Prostate gland (tissue), 2 donors: ENCODE measurements around the gene PSMD5. TPM values are rescaled to one million over a fixed set of nuclear protein-coding genes. Genes with fewer than 3 reads are reported as not detected.

ENCODE experiments used
- DNase-seq: peaks from one replicate; pipeline ENCODE4 v3.0.0-alpha.2; 2019; ENCODE audit warnings: low spot score
- H3K27ac ChIP-seq, 2 donors: fragments of 200-600 bp; sonication (generic); 2 replicates each; pipeline ENCODE4 v1.5.1; 2017 to 2019
- H3K27me3 ChIP-seq: fragments of 200-600 bp; sonication (generic); replicated peaks from 2 replicates; pipeline ENCODE4 v1.5.1; 2019; ENCODE audit not compliant: insufficient read depth
- H3K36me3 ChIP-seq, 2 donors: fragments of 200-600 bp; sonication (generic); 1 replicate in 1 of 2; 2 replicates in 1 of 2; pipeline versions ENCODE4 v1.5.1 to v1.8.1; 2017 to 2019
- H3K4me1 ChIP-seq: fragments of 200-600 bp; sonication (generic); replicated peaks from 2 replicates; pipeline ENCODE4 v1.5.1; 2019
- H3K4me3 ChIP-seq, 2 donors: fragments of 200-600 bp; sonication (generic); 2 replicates each; pipeline ENCODE4 v1.5.1; 2017 to 2019
- H3K9me3 ChIP-seq: fragments of 200-600 bp; sonication (generic); 2 replicates; pipeline ENCODE4 v1.5.1; 2017
- POLR2A ChIP-seq: fragments of 450-650 bp; IDR thresholded peaks from one replicate; pipeline ENCODE4 v1.6.1; 2016; ENCODE audit warnings: antibody characterized with exemption, mild to moderate bottlenecking
- POLR2AphosphoS5 ChIP-seq: sonication (generic); formaldehyde crosslinking; IDR thresholded peaks from one replicate; pipeline ENCODE4 v1.6.1; 2017; ENCODE audit warnings: antibody characterized with exemption
- WGBS: methylation state at CpG from one replicate; pipeline ENCODE4 v1.1.5; 2018; 5-methylcytosine and 5-hydroxymethylcytosine counted together
- intact Hi-C: fragments of 100-400 bp; cut with DNase I; formaldehyde crosslinking; loops from one replicate; pipeline ENCODE4 v1.14.2; 2022
- total RNA-seq, 2 donors: library from RNA; depleted of rRNA; stranded (reverse); fragments of >200 nt; gene quantifications; one replicate each; pipeline ENCODE4 v1.1.0, GENCODE V29; 2016
- TF ChIP-seq, protein P1 (sequence below), 4 experiments: fragments of 200-600 bp in 2 of 4; fragments of 450-650 bp in 2 of 4; sonication (generic) in 2 of 4; IDR thresholded peaks; 1 replicate in 3 of 4; 2 replicates in 1 of 4; pipeline ENCODE4 v1.5.1; 2016 to 2019; ENCODE audit warnings: antibody characterized with exemption in 4 of 4, mild to moderate bottlenecking in 2 of 4, moderate library complexity in 2 of 4

The PSMD5 gene
- total RNA-seq, 2 donors from 2014 or later: 30.0 to 36.3 TPM

- TF ChIP-seq POLR2A (no peak), POLR2AphosphoS5 (no peak)
- TF ChIP-seq, protein P1, sequence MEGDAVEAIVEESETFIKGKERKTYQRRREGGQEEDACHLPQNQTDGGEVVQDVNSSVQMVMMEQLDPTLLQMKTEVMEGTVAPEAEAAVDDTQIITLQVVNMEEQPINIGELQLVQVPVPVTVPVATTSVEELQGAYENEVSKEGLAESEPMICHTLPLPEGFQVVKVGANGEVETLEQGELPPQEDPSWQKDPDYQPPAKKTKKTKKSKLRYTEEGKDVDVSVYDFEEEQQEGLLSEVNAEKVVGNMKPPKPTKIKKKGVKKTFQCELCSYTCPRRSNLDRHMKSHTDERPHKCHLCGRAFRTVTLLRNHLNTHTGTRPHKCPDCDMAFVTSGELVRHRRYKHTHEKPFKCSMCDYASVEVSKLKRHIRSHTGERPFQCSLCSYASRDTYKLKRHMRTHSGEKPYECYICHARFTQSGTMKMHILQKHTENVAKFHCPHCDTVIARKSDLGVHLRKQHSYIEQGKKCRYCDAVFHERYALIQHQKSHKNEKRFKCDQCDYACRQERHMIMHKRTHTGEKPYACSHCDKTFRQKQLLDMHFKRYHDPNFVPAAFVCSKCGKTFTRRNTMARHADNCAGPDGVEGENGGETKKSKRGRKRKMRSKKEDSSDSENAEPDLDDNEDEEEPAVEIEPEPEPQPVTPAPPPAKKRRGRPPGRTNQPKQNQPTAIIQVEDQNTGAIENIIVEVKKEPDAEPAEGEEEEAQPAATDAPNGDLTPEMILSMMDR (IDR thresholded peaks at IDR 0.05): no peak
- DNase-seq: no peak
- Histone ChIP-seq H3K27ac (no peak overlapping the region), H3K36me3 (no peaks in the 10 kb centered on the region), H3K4me3 (no peak overlapping the region), H3K9me3 (no peaks in the 10 kb centered on the region), H3K27me3 (no peaks in the 10 kb centered on the region), H3K4me1 (no peaks in the 10 kb centered on the region)
- WGBS: 80% methylated on average over 3 of the region's 3 CpGs
- intact Hi-C loops: no loop called here
Observed at GRCh38 chr9:120883608-120883996, 40.9 kb upstream of the PSMD5 start.

DNA sequence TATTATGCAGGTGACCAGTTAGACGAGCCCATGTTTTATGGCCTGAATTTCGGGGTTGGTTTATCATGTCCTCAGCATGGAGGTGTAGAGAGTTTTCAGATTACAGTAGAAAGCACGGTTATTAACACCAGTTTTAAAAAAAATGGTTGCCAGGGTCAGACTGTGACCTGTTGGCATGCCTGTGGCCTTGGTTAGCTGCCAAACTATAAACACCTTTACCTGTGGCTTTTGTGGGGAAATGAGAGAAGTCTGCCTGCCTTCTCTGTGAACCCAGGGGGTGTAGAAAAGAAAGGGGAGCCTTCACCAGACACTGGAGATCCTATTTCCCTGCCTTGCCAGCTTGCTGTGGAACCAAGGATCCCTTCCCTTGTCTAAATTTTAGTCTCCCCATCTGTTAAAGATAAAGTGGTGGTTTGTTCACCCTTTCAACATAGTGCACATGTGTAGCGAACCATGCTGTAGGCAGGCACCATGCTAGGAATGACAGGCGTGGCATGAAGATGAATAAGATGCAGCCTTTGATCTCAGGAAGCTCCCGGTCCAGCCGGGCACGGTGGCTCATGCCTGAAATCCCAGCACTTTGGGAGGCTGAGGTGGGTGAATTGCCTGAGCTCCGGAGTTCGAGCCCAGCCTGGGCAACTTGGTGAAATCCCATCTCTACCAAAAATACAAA is 40.3 kb upstream of the PSMD5 start:
- 71% methylated on average over 10 of the region's 10 CpGs for WGBS
- Histone ChIP-seq H3K36me3 (no peaks in the 10 kb centered on the region), H3K4me3 (no peak overlapping the region), H3K27ac (no peak overlapping the region), H3K9me3 (no peaks in the 10 kb centered on the region), H3K4me1 (no peaks in the 10 kb centered on the region), H3K27me3 (no peaks in the 10 kb centered on the region)
- TF ChIP-seq POLR2AphosphoS5 (no peak), POLR2A (no peak)
- TF ChIP-seq, protein P1 (IDR thresholded peaks at IDR 0.05): no peak
- DNase-seq: no peak
- intact Hi-C loops: no loop called here

GRCh38 chr9:120879446-120879845 is 36.7 kb upstream of the PSMD5 start:
- no peaks in the 10 kb centered on the region for H3K9me3 ChIP-seq
- intact Hi-C loops: loop anchor here (5.0 to 10.0 kb wide), 2 partner anchors 125 to 193 kb away; partner anchors contain the start of gene CNTRL
- no peaks in the 10 kb centered on the region for H3K36me3 ChIP-seq
- H3K4me1 ChIP-seq: no peaks in the 10 kb centered on the region
- no peaks in the 10 kb centered on the region for H3K27me3 ChIP-seq
- no peak for TF ChIP-seq POLR2A
- TF ChIP-seq, protein P1 (IDR thresholded peaks at IDR 0.05): no peak
- no peak for TF ChIP-seq POLR2AphosphoS5
- H3K27ac ChIP-seq: no peak overlapping the region
- no peak for DNase-seq
- H3K4me3 ChIP-seq: no peak overlapping the region
- 75% methylated on average over 6 of the region's 6 CpGs for WGBS

DNA sequence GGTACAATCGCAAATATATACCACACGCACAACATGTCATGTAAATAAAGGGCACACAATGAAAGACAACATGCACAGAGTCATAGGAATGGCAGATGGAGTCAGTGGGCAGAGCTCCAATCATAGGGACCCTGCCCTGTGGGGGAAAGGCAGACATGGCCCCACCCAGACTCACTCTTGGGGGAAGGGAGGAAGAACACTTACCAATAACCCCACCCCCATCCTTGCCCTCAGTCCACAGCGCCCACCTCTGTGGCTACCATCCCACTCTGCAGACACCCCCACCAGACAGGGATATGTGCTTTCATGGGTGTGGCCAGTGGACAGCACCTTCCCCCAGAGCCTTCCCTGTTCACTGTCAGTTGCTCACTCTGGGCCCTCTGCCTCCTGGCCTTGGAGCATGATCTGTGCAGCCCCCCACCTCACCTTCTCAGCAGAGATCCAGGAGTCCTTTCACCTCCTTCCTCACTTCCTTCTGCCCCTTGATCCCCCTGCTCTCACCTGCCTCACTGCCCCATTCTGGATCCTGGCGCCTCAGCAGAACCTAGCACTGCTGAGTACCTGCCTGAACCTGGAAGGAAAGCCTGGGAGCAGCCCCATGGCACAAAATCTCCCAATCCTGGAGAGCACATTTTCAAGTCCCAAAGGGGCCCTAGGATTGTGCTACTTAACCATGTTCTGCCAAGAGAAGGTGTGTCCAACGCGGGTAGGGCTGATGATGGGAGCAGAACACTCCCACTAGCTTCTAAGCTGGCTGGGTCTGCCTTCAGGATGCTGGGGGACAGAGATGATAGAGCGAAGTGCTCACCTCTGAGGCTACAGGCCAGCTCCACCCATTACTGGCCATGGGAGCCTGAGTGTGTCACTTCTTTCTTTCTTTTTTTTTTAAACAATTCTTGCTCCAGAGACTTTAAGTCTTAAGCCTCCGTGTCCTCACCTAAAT is 35.7 kb upstream of the PSMD5 start:
- H3K4me3 ChIP-seq: no peak overlapping the region
- H3K27me3 ChIP-seq: no peaks in the 10 kb centered on the region
- intact Hi-C loops: loop anchor here (5.0 to 10.0 kb wide), 2 partner anchors 124 to 194 kb away; partner anchors contain the start of gene CNTRL
- H3K27ac ChIP-seq: peak overlapping the region in 1 of 2 donors; percentile 91
- no peaks in the 10 kb centered on the region for H3K9me3 ChIP-seq
- DNase-seq: no peak
- H3K4me1 ChIP-seq: no peaks in the 10 kb centered on the region
- no peak for TF ChIP-seq POLR2A
- TF ChIP-seq POLR2AphosphoS5: no peak
- TF ChIP-seq, protein P1 (IDR thresholded peaks at IDR 0.05): no peak
- 78% methylated on average over 8 of the region's 8 CpGs for WGBS
- no peaks in the 10 kb centered on the region for H3K36me3 ChIP-seq
